GM12878 (cell line): ENCODE results near the gene ETV1. TPM values are rescaled to one million over a fixed set of nuclear protein-coding genes. Genes with fewer than 3 reads are reported as not detected.

ENCODE experiments used
- ATAC-seq: fragments of 200-7000 bp; cut with Tn5 transposase; 3 replicates; pipeline ENCODE4 v1.9.1; 2020; ENCODE audit warnings: mild to moderate bottlenecking, moderate library complexity
- BruUV-seq: library from RNA; stranded (reverse); fragments of 400-500 nt; replicated peaks from 2 replicates; lab custom pipeline; 2021; lab: Mats Ljungman, UMichigan
- CTCF ChIA-PET: fragments of 300-600 bp; sonication (Branson Sonifier 250); formaldehyde crosslinking; extraction: SDS; loops from one replicate; lab custom pipeline; 2021; ENCODE audit warnings: inconsistent platforms; lab: Yijun Ruan, JAX
- POLR2A ChIA-PET: fragments of 350-600 bp; formaldehyde crosslinking; extraction: SDS; loops from one replicate; lab custom pipeline; 2021; ENCODE audit warnings: inconsistent platforms; lab: Charles Lee
- RAD21 ChIA-PET: fragments of 300-600 bp; sonication (Branson Sonifier 250); formaldehyde crosslinking; loops from one replicate; lab custom pipeline; 2023; ENCODE audit warnings: antibody characterized with exemption; ENCODE audit not compliant: unreplicated experiment; lab: Charles Lee
- SMC1A ChIA-PET: fragments of 300-600 bp; sonication (Branson Sonifier 250); formaldehyde crosslinking; loops from one replicate; lab custom pipeline; 2023; ENCODE audit not compliant: unreplicated experiment, uncharacterized antibody; lab: Charles Lee
- DNase-seq: peaks from one replicate; pipeline ENCODE4 v3.0.0-alpha.2; 2011; ENCODE audit warnings: low read depth, low spot score
- FAIRE-seq: peaks from 3 replicates; lab custom pipeline; 2011; peaks lifted over from hg19 to GRCh38; lab: Jason Lieb, UNC
- H2AFZ ChIP-seq: 2 replicates; pipeline ENCODE4 v1.6.0; 2011; ENCODE audit warnings: low read depth, low read length, control low read depth; ENCODE audit not compliant: control insufficient read depth
- H3K27ac ChIP-seq: 2 replicates; pipeline ENCODE4 v1.5.1; 2011; ENCODE audit warnings: control low read depth; ENCODE audit not compliant: control insufficient read depth, insufficient read depth
- H3K27me3 ChIP-seq, 2 experiments: replicated peaks in 1 of 2; 2 replicates each; pipeline versions ENCODE4 v1.6.0 to v1.6.1; 2011; ENCODE audit warnings: low read length in 1 of 2; ENCODE audit not compliant: control insufficient read depth in 2 of 2, insufficient read depth in 2 of 2
- H3K36me3 ChIP-seq, 2 experiments: 2 replicates each; pipeline ENCODE4 v1.5.1; 2011; ENCODE audit warnings: low read length in 1 of 2; ENCODE audit not compliant: control insufficient read depth in 2 of 2, insufficient read depth in 2 of 2
- H3K4me1 ChIP-seq: 2 replicates; pipeline ENCODE4 v1.6.1; 2011; ENCODE audit warnings: mild to moderate bottlenecking, low read length, moderate library complexity, mixed read lengths; ENCODE audit not compliant: control insufficient read depth, insufficient read depth
- H3K4me2 ChIP-seq: 2 replicates; pipeline ENCODE4 v1.6.0; 2011; ENCODE audit warnings: control low read depth; ENCODE audit not compliant: control insufficient read depth, insufficient read depth
- H3K4me3 ChIP-seq: fragments of 200-600 bp; sonication (generic); 2 replicates; pipeline ENCODE4 v1.5.1; 2016
- H3K79me2 ChIP-seq: 2 replicates; pipeline ENCODE4 v1.6.0; 2011; ENCODE audit warnings: low read length; ENCODE audit not compliant: control insufficient read depth, insufficient read depth
- H3K9ac ChIP-seq: 2 replicates; pipeline ENCODE4 v1.8.0; 2011; ENCODE audit warnings: low read length, control low read depth, mixed read lengths; ENCODE audit not compliant: control insufficient read depth, insufficient read depth
- H3K9me3 ChIP-seq: replicated peaks from 3 replicates; pipeline ENCODE4 v1.5.1; 2011; ENCODE audit warnings: mild to moderate bottlenecking, low read length; ENCODE audit not compliant: control insufficient read depth, insufficient read depth
- H4K20me1 ChIP-seq: 2 replicates; pipeline ENCODE4 v1.6.0; 2011; ENCODE audit not compliant: control insufficient read depth, insufficient read depth
- BMI1 ChIP-seq: fragments of 450-650 bp; IDR thresholded peaks from 2 replicates; pipeline ENCODE4 v1.6.1; 2016; ENCODE audit warnings: mild to moderate bottlenecking, moderate library complexity, borderline replicate concordance
- CUX1 ChIP-seq: IDR thresholded peaks from 2 replicates; pipeline ENCODE4 v1.6.1; 2012; ENCODE audit warnings: improper control_type of control experiment, low read depth, low read length; ENCODE audit not compliant: insufficient replicate concordance
- ESRRA ChIP-seq: IDR thresholded peaks from 2 replicates; pipeline ENCODE4 v1.6.1; 2012; ENCODE audit warnings: mild to moderate bottlenecking, low read length, improper control_type of control experiment
- KLF5 ChIP-seq: fragments of 450-650 bp; IDR thresholded peaks from 2 replicates; pipeline ENCODE4 v1.6.1; 2014; ENCODE audit warnings: mild to moderate bottlenecking; ENCODE audit not compliant: partially characterized antibody
- MEF2B ChIP-seq: fragments of 450-650 bp; IDR thresholded peaks from 2 replicates; pipeline ENCODE4 v1.6.1; 2018; ENCODE audit warnings: mild to moderate bottlenecking, moderate library complexity; ENCODE audit not compliant: partially characterized antibody, poor library complexity, severe bottlenecking
- SIX5 ChIP-seq: IDR thresholded peaks from 2 replicates; pipeline ENCODE4 v1.6.1; 2011; ENCODE audit warnings: mild to moderate bottlenecking, low read depth, low read length, moderate library complexity; ENCODE audit not compliant: severe bottlenecking
- SMAD5 ChIP-seq: IDR thresholded peaks from 2 replicates; pipeline ENCODE4 v1.6.1; 2016; ENCODE audit warnings: antibody characterized with exemption, low read depth
- SP1 ChIP-seq: IDR thresholded peaks from one replicate; pipeline ENCODE4 v1.6.1; 2011; ENCODE audit warnings: low read depth, low read length
- TCF7 ChIP-seq: IDR thresholded peaks from 2 replicates; pipeline ENCODE4 v1.6.1; 2014; ENCODE audit warnings: antibody characterized with exemption, borderline replicate concordance
- WGBS: methylation state at CpG from one replicate; pipeline ENCODE4 v1.1.6; 2016; ENCODE audit warnings: low lambda C conversion rate; ENCODE audit not compliant: insufficient replicate concordance, insufficient coverage; ENCODE audit errors: missing lambda C conversion rate; 5-methylcytosine and 5-hydroxymethylcytosine counted together
- in situ Hi-C: fragments of 300-500 bp; cut with MboI; formaldehyde crosslinking; loops from 9 replicates; pipeline ENCODE4 v1.14.3; 2018; ENCODE audit warnings: mixed read lengths
- intact Hi-C: fragments of 100-400 bp; cut with micrococcal nuclease; formaldehyde crosslinking; loops from one replicate; pipeline ENCODE4 v1.14.2; 2022; ENCODE audit not compliant: unreplicated experiment
- polyA plus RNA-seq, 11 experiments: library from polyadenylated mRNA; depleted of rRNA in 4 of 11; unstranded in 6 of 11; stranded (reverse) in 5 of 11; fragments of >200 nt; fragmentation: Nextera tagmentation in 4 of 11; fragmentation: Illumina TruSeq in 1 of 11; extraction: Ambion mirVana in 4 of 11; extraction: Trizol in 1 of 11; gene quantifications; 1 replicate in 1 of 11; 2 replicates in 10 of 11; pipeline versions ENCODE4 v1.2.1 to v1.2.3, GENCODE V29; 2011 to 2016; ENCODE audit warnings: inconsistent platforms in 2 of 11, missing spikeins in 2 of 11, low read depth in 1 of 11
- total RNA-seq, 4 experiments: library from RNA; depleted of rRNA in 3 of 4; stranded (reverse); fragments of >200 nt in 3 of 4; fragmentation: Illumina TruSeq in 1 of 4; extraction: Trizol in 1 of 4; gene quantifications; 2 replicates each; pipeline versions ENCODE4 v1.2.1 to v1.2.3, GENCODE V29; 2013 to 2021
- TF ChIP-seq, protein P1 (sequence below): fragments of 450-650 bp; IDR thresholded peaks from 2 replicates; pipeline ENCODE4 v1.6.1; 2017; ENCODE audit warnings: mild to moderate bottlenecking
- TF ChIP-seq, protein P2 (sequence below): fragments of 450-650 bp; formaldehyde crosslinking; IDR thresholded peaks from 2 replicates; pipeline ENCODE4 v1.4.0; 2020; ENCODE audit warnings: mild to moderate bottlenecking, moderate library complexity

ETV1 gene
- total and polyA plus RNA-seq, 10 of the 15 experiments (the other 5 are each of a cell fraction or from before 2014, with no cell fraction given): 0.03 to 9.3 (median 0.16) TPM; not detected in 4

DNA sequence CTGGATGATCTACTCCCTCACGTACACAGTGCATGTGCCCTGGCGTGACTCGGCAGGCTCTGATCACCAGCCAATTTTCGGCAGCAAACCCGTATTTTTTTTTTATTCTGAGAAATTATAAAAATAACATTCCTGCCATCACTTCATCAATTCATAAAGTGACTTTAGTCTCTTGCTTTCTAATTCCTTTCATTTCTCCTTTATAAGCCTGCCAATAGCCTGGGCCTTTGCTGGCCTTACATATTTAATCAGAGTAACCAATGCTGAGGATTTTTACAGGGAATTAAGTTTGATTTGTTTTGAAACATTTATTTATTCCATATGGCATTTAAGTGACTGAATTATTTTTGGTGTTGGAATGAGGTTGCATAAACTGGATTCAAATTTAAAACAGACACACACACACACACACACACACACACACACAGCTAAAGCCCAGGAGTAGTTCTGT is 140.8 kb downstream of the ETV1 start:
- Histone ChIP-seq H3K4me1 (no peaks in the 10 kb centered on the region), H3K9ac (no peak overlapping the region), H4K20me1 (no peaks in the 10 kb centered on the region), H3K27ac (no peak overlapping the region), H3K27me3 (no peaks in the 10 kb centered on the region), H3K79me2 (no peaks in the 10 kb centered on the region), H3K36me3 (no peaks in the 10 kb centered on the region), H3K9me3 (no peaks in the 10 kb centered on the region), H3K4me3 (no peak overlapping the region), H3K4me2 (no peak overlapping the region), H2AFZ (no peak overlapping the region)
- ChIA-PET SMC1A (no interaction called here), POLR2A (no interaction called here), CTCF (no interaction called here), RAD21 (no interaction called here)
- intact Hi-C loops (no loop called here), in situ Hi-C loops (no loop called here)
- ATAC-seq (no peak), DNase-seq (no peak), FAIRE-seq (no peak)
- TF ChIP-seq, protein P1, sequence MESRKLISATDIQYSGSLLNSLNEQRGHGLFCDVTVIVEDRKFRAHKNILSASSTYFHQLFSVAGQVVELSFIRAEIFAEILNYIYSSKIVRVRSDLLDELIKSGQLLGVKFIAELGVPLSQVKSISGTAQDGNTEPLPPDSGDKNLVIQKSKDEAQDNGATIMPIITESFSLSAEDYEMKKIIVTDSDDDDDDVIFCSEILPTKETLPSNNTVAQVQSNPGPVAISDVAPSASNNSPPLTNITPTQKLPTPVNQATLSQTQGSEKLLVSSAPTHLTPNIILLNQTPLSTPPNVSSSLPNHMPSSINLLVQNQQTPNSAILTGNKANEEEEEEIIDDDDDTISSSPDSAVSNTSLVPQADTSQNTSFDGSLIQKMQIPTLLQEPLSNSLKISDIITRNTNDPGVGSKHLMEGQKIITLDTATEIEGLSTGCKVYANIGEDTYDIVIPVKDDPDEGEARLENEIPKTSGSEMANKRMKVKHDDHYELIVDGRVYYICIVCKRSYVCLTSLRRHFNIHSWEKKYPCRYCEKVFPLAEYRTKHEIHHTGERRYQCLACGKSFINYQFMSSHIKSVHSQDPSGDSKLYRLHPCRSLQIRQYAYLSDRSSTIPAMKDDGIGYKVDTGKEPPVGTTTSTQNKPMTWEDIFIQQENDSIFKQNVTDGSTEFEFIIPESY: no peak
- no peak for TF ChIP-seq TCF7
- no peak for TF ChIP-seq SMAD5
- TF ChIP-seq, protein P2, sequence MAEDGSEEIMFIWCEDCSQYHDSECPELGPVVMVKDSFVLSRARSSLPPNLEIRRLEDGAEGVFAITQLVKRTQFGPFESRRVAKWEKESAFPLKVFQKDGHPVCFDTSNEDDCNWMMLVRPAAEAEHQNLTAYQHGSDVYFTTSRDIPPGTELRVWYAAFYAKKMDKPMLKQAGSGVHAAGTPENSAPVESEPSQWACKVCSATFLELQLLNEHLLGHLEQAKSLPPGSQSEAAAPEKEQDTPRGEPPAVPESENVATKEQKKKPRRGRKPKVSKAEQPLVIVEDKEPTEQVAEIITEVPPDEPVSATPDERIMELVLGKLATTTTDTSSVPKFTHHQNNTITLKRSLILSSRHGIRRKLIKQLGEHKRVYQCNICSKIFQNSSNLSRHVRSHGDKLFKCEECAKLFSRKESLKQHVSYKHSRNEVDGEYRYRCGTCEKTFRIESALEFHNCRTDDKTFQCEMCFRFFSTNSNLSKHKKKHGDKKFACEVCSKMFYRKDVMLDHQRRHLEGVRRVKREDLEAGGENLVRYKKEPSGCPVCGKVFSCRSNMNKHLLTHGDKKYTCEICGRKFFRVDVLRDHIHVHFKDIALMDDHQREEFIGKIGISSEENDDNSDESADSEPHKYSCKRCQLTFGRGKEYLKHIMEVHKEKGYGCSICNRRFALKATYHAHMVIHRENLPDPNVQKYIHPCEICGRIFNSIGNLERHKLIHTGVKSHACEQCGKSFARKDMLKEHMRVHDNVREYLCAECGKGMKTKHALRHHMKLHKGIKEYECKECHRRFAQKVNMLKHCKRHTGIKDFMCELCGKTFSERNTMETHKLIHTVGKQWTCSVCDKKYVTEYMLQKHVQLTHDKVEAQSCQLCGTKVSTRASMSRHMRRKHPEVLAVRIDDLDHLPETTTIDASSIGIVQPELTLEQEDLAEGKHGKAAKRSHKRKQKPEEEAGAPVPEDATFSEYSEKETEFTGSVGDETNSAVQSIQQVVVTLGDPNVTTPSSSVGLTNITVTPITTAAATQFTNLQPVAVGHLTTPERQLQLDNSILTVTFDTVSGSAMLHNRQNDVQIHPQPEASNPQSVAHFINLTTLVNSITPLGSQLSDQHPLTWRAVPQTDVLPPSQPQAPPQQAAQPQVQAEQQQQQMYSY (CRISPR knock-in tag): no peak
- no peak for TF ChIP-seq BMI1
- TF ChIP-seq KLF5: no peak
- TF ChIP-seq SP1: no peak
- TF ChIP-seq CUX1: no peak
- no peak for TF ChIP-seq ESRRA
- no peak for TF ChIP-seq SIX5
- no peak for TF ChIP-seq MEF2B
- BruUV-seq: no TSS peak
- 33% methylated on average over 5 of the region's 5 CpGs for WGBS
